GM12865 (cell line): Measurements from ENCODE around the gene POC1A.
A peak's percentile ranks its signal among the peaks of the same experiment; 100 is the strongest.

ENCODE experiments used
- DNase-seq: peaks from one replicate; pipeline ENCODE4 v3.0.0; 2010; ENCODE audit warnings: low read depth
- H3K4me3 ChIP-seq: 2 replicates; pipeline ENCODE4 v1.5.1; 2011; ENCODE audit warnings: mild to moderate bottlenecking, low read depth, low read length, control low read depth
- CTCF ChIP-seq: IDR thresholded peaks from 2 replicates; pipeline ENCODE4 v1.5.1; 2011; ENCODE audit warnings: low read length, control low read depth, low read depth, inconsistent platforms; ENCODE audit not compliant: insufficient read depth; ENCODE audit errors: missing control alignments

The POC1A gene

GRCh38 chr3:52092271-52092660 lies 62.0 kb downstream of the POC1A start:
- TF ChIP-seq CTCF: no peak
- H3K4me3 ChIP-seq: no peak overlapping the region
- DNase-seq: no peak

- no peak overlapping the region for H3K4me3 ChIP-seq
- no peak for DNase-seq
- no peak for TF ChIP-seq CTCF
Measured at GRCh38 chr3:52091586-52092270, 62.5 kb downstream of the POC1A start.

GRCh38 chr3:52090933-52091468 lies 63.2 kb downstream of the POC1A start:
- no peak overlapping the region for H3K4me3 ChIP-seq
- no peak for TF ChIP-seq CTCF
- no peak for DNase-seq

GRCh38 chr3:52090131-52090932 lies 63.9 kb downstream of the POC1A start:
- no peak overlapping the region for H3K4me3 ChIP-seq
- DNase-seq: no peak
- no peak for TF ChIP-seq CTCF

GRCh38 chr3:52089691-52090090 lies 64.5 kb downstream of the POC1A start:
- no peak overlapping the region for H3K4me3 ChIP-seq
- TF ChIP-seq CTCF: no peak
- no peak for DNase-seq

GRCh38 chr3:52088445-52089367 lies 65.5 kb downstream of the POC1A start:
- DNase-seq: peak; percentile 9

More at GRCh38 chr3:52088445-52089367, 65.5 kb downstream of the POC1A start:
- no peak overlapping the region for H3K4me3 ChIP-seq
- TF ChIP-seq CTCF: no peak
